Measurements from ENCODE around the gene RDH5.
A peak's percentile ranks its signal among the peaks of the same experiment; 100 is the strongest.

Gene RDH5

DNA sequence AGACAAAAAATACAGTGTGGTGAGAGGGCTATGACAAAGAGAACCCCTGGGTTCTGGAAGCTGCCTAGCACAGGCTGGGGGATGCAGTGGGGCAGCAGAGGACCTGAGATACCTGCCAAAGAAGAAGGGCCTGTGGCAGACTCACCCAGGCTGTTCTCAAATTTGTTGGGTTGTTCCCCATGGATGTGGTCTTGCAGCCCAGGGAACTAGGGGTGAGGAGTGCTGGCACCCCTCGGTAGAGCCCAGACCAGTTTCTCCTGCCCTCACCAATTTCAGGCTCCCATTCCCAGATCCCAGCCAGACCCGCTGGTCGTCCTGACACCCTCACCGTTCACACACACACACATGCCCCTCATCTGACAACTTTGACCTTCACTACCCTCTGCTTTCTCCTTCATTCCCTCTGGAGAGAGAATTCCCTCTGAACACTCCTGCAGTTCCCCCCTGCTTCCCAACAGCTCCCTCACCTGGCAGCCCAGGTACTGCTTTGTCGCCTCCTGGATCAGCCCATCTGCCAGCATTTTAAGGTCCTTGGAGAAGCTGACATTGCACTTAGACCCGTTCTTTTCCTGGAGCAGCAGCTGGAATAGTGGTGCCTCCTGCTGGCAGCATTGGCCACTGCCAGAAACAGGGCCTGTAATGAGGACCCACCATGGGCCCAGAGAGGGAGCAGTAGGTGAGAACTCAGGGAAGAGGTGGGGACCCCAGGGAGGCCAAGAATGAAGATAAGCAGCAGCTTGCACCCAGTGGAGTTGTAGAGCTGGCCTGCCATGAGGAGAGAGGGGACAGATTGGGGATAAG, 16.8 kb downstream of the RDH5 start:
- TF ChIP-seq, protein P1, sequence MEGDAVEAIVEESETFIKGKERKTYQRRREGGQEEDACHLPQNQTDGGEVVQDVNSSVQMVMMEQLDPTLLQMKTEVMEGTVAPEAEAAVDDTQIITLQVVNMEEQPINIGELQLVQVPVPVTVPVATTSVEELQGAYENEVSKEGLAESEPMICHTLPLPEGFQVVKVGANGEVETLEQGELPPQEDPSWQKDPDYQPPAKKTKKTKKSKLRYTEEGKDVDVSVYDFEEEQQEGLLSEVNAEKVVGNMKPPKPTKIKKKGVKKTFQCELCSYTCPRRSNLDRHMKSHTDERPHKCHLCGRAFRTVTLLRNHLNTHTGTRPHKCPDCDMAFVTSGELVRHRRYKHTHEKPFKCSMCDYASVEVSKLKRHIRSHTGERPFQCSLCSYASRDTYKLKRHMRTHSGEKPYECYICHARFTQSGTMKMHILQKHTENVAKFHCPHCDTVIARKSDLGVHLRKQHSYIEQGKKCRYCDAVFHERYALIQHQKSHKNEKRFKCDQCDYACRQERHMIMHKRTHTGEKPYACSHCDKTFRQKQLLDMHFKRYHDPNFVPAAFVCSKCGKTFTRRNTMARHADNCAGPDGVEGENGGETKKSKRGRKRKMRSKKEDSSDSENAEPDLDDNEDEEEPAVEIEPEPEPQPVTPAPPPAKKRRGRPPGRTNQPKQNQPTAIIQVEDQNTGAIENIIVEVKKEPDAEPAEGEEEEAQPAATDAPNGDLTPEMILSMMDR (IDR thresholded peaks at IDR 0.05; ENCODE audit: unreplicated experiment in 3 of 3) = peak in 2 of 3 experiments; percentile 65 to 75
- H3K36me3 Mint-ChIP-seq (ENCODE audit: low read depth) = no peaks in the 10 kb centered on the region
- H3K27ac Mint-ChIP-seq = peak overlapping the region; percentile 92 to 96 (median 94)
- H3K4me3 Mint-ChIP-seq = peak overlapping the region; percentile 86 to 87 (median 86)
- H3K27me3 Mint-ChIP-seq (ENCODE audit: low read depth) = no peaks in the 10 kb centered on the region
- H3K9me3 Mint-ChIP-seq = no peaks in the 10 kb centered on the region
- H3K4me1 Mint-ChIP-seq = peaks cover 33% of the 10 kb centered on the region

DNA sequence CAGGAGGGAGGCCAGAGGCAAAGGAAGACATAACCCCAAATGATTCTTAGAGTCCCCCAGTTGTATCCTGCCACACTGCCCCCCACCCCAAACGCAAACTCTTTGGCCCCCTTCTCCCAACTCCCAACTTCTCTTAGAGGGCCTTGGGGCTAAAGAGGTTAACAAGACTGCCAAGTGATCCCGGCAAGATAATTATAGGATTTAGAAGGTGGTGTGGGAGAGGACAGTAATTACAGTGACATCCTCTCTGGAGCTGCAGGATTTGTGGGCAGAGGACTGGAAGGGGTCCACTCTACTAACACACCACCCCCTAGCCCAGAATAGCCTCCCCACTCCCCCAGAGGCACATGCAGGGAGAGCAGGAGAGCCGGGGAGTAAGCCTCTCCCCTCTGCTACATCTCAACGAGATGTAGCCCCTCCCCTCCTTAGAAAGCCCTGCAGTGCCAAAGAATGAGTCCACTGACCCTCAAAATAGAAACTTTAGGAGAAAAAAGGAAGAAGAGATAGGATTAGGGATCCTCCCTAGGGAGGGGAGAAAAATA, 17.5 kb downstream of the RDH5 start:
- Mint-ChIP-seq H3K36me3 (ENCODE audit: low read depth) (no peaks in the 10 kb centered on the region), H3K27ac (peak overlapping the region; percentile 92 to 96 (median 94)), H3K27me3 (ENCODE audit: low read depth) (no peaks in the 10 kb centered on the region), H3K4me3 (peak overlapping the region; percentile 86 to 87 (median 86)), H3K9me3 (no peaks in the 10 kb centered on the region), H3K4me1 (peaks cover 40% of the 10 kb centered on the region)
- TF ChIP-seq, protein P1 (IDR thresholded peaks at IDR 0.05; ENCODE audit: unreplicated experiment in 3 of 3) = no peak

DNA sequence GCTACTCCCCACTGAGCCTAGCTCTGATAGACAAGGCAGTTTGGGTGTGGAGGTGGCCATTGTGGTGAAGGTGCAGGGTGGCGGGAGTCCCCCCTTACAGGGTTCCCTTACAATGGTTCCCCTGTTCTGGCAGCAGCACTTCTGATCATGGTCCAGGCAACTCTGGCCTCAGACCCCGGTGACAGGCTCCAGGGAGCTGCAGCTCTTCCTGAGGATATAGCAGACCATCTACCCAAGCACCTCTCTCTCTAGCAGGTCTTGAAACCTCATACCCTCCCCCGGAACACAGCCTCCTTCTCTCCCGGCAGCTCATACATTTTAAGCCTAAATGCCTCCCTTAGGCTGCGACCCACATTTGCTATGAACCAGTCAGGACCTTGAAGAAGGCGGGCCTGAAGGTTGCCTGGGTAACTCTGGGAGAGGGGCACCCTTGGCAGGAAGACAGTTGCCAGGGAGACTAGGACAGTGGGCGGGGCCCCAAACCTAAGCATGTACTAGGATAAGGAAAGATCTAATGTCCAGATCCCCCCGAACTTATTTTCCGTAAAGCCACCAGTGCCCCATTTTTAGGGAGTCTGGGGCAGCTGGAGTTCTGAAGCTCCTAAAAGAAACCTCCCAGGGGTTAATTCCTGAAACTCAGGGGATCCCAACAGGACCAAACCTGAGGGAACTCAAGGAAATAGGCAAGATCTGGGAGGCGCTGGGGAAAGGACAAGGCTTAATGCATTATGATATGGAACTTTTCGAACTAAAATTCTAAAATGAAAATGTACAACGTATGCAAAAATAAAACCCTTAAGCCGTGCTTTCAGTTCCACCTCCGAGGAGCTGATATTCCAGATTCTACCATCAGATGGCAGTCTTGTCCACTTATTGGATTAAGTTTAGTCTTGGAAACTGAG, 18.2 kb downstream of the RDH5 start:
- TF ChIP-seq, protein P1 (IDR thresholded peaks at IDR 0.05; ENCODE audit: unreplicated experiment in 3 of 3) = peak; percentile 88 to 95 (median 91)
- Mint-ChIP-seq H3K4me1 (peaks cover 43% of the 10 kb centered on the region), H3K4me3 (peak overlapping the region; percentile 86 to 87 (median 86)), H3K27me3 (ENCODE audit: low read depth) (no peaks in the 10 kb centered on the region), H3K36me3 (ENCODE audit: low read depth) (no peaks in the 10 kb centered on the region), H3K9me3 (no peaks in the 10 kb centered on the region), H3K27ac (peak overlapping the region; percentile 92 to 96 (median 94))

DNA sequence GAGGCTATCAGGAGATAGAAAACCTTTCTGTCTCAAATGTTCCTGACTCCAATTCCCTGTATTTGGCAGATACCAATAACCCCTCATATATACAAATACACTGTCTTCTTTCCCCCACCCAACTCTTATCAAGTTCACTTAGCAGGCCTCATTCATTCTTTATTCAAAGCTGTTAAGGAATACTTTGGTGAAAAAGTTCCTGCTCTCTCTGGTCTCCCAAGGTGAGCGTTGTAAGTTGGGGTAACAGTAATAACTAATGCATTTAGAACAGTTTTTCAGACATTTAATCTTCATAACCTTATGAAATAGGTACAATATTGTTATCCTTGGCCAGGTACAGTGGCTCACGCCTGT, 18.8 kb downstream of the RDH5 start:
- H3K4me1 Mint-ChIP-seq = peaks cover 43% of the 10 kb centered on the region
- no peaks in the 10 kb centered on the region for H3K36me3 Mint-ChIP-seq (ENCODE audit: low read depth)
- H3K27me3 Mint-ChIP-seq (ENCODE audit: low read depth) = no peaks in the 10 kb centered on the region
- H3K27ac Mint-ChIP-seq = peak overlapping the region; percentile 92 to 96 (median 94)
- no peaks in the 10 kb centered on the region for H3K9me3 Mint-ChIP-seq
- TF ChIP-seq, protein P1 (IDR thresholded peaks at IDR 0.05; ENCODE audit: unreplicated experiment in 3 of 3) = peak in 1 of 3 experiments; percentile 2
- peak overlapping the region; percentile 86 to 87 (median 86) for H3K4me3 Mint-ChIP-seq

DNA sequence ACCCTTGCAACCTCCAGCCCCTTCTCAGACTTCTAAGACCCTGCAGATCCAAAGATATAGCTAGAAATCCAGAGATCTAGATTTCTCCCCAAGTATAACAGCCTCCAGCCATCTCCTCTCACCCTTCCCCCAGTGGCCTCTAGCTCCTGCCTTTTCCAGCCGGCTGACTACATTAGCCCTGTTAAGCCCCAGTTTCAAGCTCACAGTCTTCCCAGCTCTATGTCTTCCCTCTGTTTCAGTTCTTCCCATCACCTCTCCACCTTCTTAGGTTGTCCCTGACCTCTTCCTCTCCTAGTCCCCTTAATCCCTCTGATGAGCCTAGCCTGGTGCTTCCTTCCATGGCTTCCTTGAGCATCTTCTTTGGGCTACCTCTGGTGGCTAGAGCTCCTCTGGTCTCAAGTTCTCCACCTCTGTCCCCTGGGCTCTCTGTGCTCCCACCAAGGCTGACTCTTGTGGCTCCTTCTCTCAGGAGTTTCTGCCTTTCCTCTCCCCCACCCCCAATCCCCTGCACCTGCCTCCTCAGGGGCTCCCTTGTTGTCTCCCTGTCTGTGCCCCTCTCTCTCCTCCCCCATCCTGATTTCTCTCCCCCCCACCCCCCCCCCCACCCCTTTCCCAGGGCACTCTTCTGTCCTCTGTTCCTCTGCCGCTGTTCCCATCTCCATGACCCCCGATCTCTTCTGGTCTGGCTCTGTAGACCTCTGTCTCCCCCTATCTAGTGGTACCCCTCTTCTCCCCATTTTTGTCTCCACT, 21.9 kb downstream of the RDH5 start:
- no peaks in the 10 kb centered on the region for H3K36me3 Mint-ChIP-seq (ENCODE audit: low read depth)
- TF ChIP-seq, protein P1 (IDR thresholded peaks at IDR 0.05; ENCODE audit: unreplicated experiment in 3 of 3) = no peak
- no peaks in the 10 kb centered on the region for H3K27me3 Mint-ChIP-seq (ENCODE audit: low read depth)
- peaks cover 55% of the 10 kb centered on the region for H3K4me1 Mint-ChIP-seq
- peak overlapping the region; percentile 84 to 93 (median 86) for H3K4me3 Mint-ChIP-seq
- peak overlapping the region; percentile 83 to 99 (median 94) for H3K27ac Mint-ChIP-seq
- H3K9me3 Mint-ChIP-seq = no peaks in the 10 kb centered on the region

Data from nephron (organoid).